ENCODE data around the gene MLPH.

- TF ChIP-seq CTCF (IDR thresholded peaks at IDR 0.05) (no peak), POLR2A (IDR thresholded peaks at IDR 0.05) (no peak), POLR2AphosphoS5 (IDR thresholded peaks at IDR 0.05; ENCODE audit: insufficient read depth in 1 of 2, low read depth in 1 of 2) (no peak)
These were observed 37.6 kb downstream of the MLPH start for GRCh38 chr2:237524631-237525030.
